GM18498 (cell line): ENCODE results near the gene MRPS18B.

Source experiments
- ATAC-seq: cut with Tn5 transposase; IDR thresholded peaks from one replicate; pipeline ENCODE4 v1.9.1; 2021; ENCODE audit warnings: mild to moderate bottlenecking, moderate library complexity; ENCODE audit not compliant: unreplicated experiment

The MRPS18B gene

GRCh38 chr6:30601815-30602641, 15.6 kb upstream of the MRPS18B start:
- ATAC-seq: no peak

GRCh38 chr6:30603961-30604360, 13.7 kb upstream of the MRPS18B start:
- no peak for ATAC-seq

GRCh38 chr6:30610065-30610464, 7.6 kb upstream of the MRPS18B start:
- ATAC-seq: no peak

- no peak for ATAC-seq
Observed at GRCh38 chr6:30611150-30611855, 6.3 kb upstream of the MRPS18B start.

GRCh38 chr6:30611856-30612194, 5.8 kb upstream of the MRPS18B start:
- ATAC-seq: no peak

- no peak for ATAC-seq
Observed at GRCh38 chr6:30612213-30612612, 5.4 kb upstream of the MRPS18B start.

- no peak for ATAC-seq
Observed at GRCh38 chr6:30612687-30613248, 4.9 kb upstream of the MRPS18B start.

- no peak for ATAC-seq
Observed at GRCh38 chr6:30613251-30614043, 4.2 kb upstream of the MRPS18B start.

- ATAC-seq: no peak
Observed at GRCh38 chr6:30614044-30614842, 3.4 kb upstream of the MRPS18B start.

GRCh38 chr6:30614843-30615218, 2.8 kb upstream of the MRPS18B start:
- ATAC-seq: peak; percentile 45

- no peak for ATAC-seq
Observed at GRCh38 chr6:30615219-30615957, 2.3 kb upstream of the MRPS18B start.

- no peak for ATAC-seq
Observed at GRCh38 chr6:30615958-30616810, 1.5 kb upstream of the MRPS18B start.

- ATAC-seq: peak; percentile 82
Observed at GRCh38 chr6:30616811-30617564, 652 bp upstream of the MRPS18B start, which contains the start of gene PPP1R10. PPP1R10 (minus strand) TSS chr6:30617243; CDS start chr6:30609944, 7,299 bp downstream.

- ATAC-seq: no peak
Observed at GRCh38 chr6:30618270-30618797, 694 bp downstream of the MRPS18B start.

GRCh38 chr6:30619561-30619960, 1.9 kb downstream of the MRPS18B start:
- no peak for ATAC-seq

GRCh38 chr6:30625511-30625910, 7.9 kb downstream of the MRPS18B start:
- ATAC-seq: no peak

- ATAC-seq: peak; percentile 84
Observed at GRCh38 chr6:30626484-30627366, 9.1 kb downstream of the MRPS18B start, which contains the start of gene ATAT1. ATAT1 (plus strand) TSS chr6:30626874.
